ENCODE data around the gene MRC2.
"Not testable (repeated sequence)": the region's sequence is repeated elsewhere in the genome, so short reads cannot be mapped to it uniquely, and the experiment has no call there.

MRC2 gene, protein sequence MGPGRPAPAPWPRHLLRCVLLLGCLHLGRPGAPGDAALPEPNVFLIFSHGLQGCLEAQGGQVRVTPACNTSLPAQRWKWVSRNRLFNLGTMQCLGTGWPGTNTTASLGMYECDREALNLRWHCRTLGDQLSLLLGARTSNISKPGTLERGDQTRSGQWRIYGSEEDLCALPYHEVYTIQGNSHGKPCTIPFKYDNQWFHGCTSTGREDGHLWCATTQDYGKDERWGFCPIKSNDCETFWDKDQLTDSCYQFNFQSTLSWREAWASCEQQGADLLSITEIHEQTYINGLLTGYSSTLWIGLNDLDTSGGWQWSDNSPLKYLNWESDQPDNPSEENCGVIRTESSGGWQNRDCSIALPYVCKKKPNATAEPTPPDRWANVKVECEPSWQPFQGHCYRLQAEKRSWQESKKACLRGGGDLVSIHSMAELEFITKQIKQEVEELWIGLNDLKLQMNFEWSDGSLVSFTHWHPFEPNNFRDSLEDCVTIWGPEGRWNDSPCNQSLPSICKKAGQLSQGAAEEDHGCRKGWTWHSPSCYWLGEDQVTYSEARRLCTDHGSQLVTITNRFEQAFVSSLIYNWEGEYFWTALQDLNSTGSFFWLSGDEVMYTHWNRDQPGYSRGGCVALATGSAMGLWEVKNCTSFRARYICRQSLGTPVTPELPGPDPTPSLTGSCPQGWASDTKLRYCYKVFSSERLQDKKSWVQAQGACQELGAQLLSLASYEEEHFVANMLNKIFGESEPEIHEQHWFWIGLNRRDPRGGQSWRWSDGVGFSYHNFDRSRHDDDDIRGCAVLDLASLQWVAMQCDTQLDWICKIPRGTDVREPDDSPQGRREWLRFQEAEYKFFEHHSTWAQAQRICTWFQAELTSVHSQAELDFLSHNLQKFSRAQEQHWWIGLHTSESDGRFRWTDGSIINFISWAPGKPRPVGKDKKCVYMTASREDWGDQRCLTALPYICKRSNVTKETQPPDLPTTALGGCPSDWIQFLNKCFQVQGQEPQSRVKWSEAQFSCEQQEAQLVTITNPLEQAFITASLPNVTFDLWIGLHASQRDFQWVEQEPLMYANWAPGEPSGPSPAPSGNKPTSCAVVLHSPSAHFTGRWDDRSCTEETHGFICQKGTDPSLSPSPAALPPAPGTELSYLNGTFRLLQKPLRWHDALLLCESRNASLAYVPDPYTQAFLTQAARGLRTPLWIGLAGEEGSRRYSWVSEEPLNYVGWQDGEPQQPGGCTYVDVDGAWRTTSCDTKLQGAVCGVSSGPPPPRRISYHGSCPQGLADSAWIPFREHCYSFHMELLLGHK (N-terminal part only)

DNA sequence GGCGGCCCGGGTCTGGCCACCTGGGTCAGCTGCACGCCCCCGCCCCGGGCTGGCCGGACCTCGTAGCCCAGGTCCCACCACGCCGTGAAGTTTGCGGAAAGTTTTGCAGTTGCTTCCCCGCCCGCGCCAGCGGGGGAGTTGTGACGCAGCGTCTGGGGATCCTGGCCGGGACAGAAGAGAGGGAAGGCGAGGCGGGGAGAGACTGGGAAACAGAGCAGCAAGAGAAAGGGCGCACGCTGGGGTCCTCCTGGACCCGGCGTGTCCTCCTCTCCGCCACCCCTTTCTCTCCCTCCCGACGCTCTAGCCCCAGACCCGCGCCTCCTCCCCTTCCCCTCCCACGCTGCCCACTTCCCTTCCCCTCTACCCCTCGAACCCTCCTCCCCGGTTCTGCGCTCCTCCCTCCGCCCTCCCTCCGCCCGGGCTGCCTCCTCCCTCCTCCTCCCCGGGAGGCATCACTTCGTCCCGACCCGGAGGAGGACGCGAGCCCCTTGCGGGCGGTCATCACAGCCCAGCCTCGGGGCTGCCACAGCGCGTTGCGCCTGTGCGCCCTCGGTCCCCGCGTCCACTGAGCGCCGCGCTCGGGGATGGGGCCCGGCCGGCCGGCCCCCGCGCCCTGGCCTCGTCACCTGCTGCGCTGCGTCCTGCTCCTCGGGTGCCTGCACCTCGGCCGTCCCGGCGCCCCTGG, at the start of gene MRC2:
TSS of gene MRC2 (plus strand) at position 452 of the 685 bp plus-strand sequence. CDS start at position 585, 133 bp downstream.
- H2AFZ ChIP-seq (ENCODE audit: low read length, unreplicated experiment) = peak within 1 kb of the TSS; percentile 37
- peak within 1 kb of the TSS; percentile 78 for H3K27ac ChIP-seq (ENCODE audit: low read depth, low read length)
- H3K4me1 ChIP-seq (ENCODE audit: control insufficient read depth, insufficient read depth, low read length, unreplicated experiment) = peaks cover 30% of the 10 kb centered on the region
- H3K27me3 ChIP-seq (ENCODE audit: insufficient read depth, low read length) = no peaks in the 10 kb centered on the region
- H3K36me3 ChIP-seq (ENCODE audit: insufficient read depth, low read length) = no peaks in the 10 kb centered on the region
- H3K79me2 ChIP-seq (ENCODE audit: control insufficient read depth, insufficient read depth, low read length, unreplicated experiment) = peaks cover 49% of the 10 kb centered on the region
- peak within 1 kb of the TSS; percentile 99 for H3K4me3 ChIP-seq (ENCODE audit: low read depth, low read length)

DNA sequence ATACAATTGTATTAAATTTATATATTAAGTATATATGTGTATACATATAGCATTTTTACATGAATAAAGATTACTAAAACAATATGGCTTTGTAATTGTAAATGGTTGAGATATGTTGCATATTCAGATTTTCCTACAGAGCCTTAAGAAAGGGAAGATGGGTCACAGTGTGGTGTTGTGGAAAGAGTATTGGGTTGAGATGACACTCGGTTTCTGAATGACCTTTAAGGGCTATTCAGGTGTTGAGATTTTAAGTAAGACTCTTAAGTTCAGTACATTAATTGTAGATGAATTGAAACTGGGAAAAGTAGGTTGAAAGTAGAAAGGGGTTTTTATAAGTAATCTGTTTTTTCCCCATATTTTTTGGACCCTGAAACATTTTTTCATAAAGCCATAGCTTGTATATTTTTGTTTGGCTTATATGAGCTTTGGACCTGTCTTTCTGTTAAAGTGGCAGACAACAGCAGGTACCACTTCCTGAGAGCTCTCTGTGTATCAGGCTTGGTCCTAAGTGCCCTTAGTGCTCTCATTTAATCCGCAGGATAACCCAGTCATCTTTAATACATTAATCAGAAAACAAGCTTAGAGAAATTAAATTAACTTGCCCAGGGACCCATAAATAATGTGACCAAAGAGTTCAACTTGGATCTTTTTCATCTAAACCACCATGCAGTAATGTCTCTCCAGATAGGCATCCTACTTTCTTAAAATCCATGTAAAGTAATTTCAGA, 48.5 kb upstream of the MRC2 start:
- H3K27ac ChIP-seq (ENCODE audit: low read depth, low read length) = no peak overlapping the region
- H2AFZ ChIP-seq (ENCODE audit: low read length, unreplicated experiment) = no peak overlapping the region
- no peaks in the 10 kb centered on the region for H3K27me3 ChIP-seq (ENCODE audit: insufficient read depth, low read length)
- H3K4me1 ChIP-seq (ENCODE audit: control insufficient read depth, insufficient read depth, low read length, unreplicated experiment) = peaks cover 3% of the 10 kb centered on the region
- H3K36me3 ChIP-seq (ENCODE audit: insufficient read depth, low read length) = 0 out of 2 replicates have a peak, but pooled peaks cover 14% of the 10 kb centered on the region
- H3K79me2 ChIP-seq (ENCODE audit: control insufficient read depth, insufficient read depth, low read length, unreplicated experiment) = no peaks in the 10 kb centered on the region
- H3K4me3 ChIP-seq (ENCODE audit: low read depth, low read length) = no peak overlapping the region

DNA sequence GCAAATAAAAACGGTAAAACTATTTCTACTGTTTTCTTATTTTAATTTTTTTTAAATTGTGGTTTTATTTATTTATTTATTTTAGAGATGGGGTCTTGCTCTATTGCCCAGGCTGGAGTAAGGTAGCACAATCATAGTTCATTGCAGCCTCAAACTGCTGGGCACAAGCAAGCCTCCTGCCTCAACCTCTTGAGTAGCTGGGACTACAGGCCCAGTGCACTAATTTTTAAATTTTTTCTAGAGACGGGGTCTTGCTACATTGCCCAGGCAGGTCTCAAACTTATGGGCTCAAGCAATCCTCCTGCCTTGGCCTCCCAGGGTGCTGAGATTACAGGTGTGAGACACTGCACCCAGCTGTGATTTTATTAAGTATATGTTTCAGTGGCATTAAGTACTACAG, 46.5 kb upstream of the MRC2 start:
- no peak overlapping the region for H3K27ac ChIP-seq (ENCODE audit: low read depth, low read length)
- H3K79me2 ChIP-seq (ENCODE audit: control insufficient read depth, insufficient read depth, low read length, unreplicated experiment) = no peaks in the 10 kb centered on the region
- H3K4me3 ChIP-seq (ENCODE audit: low read depth, low read length) = no peak overlapping the region
- H3K27me3 ChIP-seq (ENCODE audit: insufficient read depth, low read length) = no peaks in the 10 kb centered on the region
- H2AFZ ChIP-seq (ENCODE audit: low read length, unreplicated experiment) = no peak overlapping the region
- peaks cover 17% of the 10 kb centered on the region; the same call in 1 of the 2 replicates for H3K36me3 ChIP-seq (ENCODE audit: insufficient read depth, low read length)
- no peaks in the 10 kb centered on the region for H3K4me1 ChIP-seq (ENCODE audit: control insufficient read depth, insufficient read depth, low read length, unreplicated experiment)

DNA sequence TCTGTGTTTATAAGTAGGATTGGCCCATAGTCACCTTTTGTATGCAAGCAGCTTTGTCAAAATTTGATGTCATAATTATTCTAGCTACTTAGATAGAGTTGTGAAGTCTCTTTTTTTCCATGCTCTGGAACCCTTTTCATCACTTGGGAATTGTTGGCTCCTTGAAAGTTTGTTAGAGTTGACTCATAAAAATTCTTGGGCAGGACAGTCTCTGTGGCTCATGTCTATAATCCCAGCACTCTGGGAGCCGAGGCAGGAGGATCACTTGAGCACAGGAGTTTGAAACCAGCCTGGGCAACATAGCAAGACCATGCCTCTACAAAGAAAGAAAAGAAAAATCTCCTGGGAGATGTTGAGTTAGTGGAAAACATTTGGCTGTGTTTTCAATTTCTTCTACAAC, 45.7 kb upstream of the MRC2 start:
- Histone ChIP-seq H3K27me3 (ENCODE audit: insufficient read depth, low read length) (no peaks in the 10 kb centered on the region), H3K4me3 (ENCODE audit: low read depth, low read length) (no peak overlapping the region), H3K4me1 (ENCODE audit: control insufficient read depth, insufficient read depth, low read length, unreplicated experiment) (no peaks in the 10 kb centered on the region), H2AFZ (ENCODE audit: low read length, unreplicated experiment) (no peak overlapping the region), H3K27ac (ENCODE audit: low read depth, low read length) (no peak overlapping the region), H3K36me3 (ENCODE audit: insufficient read depth, low read length) (peaks cover 20% of the 10 kb centered on the region), H3K79me2 (ENCODE audit: control insufficient read depth, insufficient read depth, low read length, unreplicated experiment) (no peaks in the 10 kb centered on the region)

DNA sequence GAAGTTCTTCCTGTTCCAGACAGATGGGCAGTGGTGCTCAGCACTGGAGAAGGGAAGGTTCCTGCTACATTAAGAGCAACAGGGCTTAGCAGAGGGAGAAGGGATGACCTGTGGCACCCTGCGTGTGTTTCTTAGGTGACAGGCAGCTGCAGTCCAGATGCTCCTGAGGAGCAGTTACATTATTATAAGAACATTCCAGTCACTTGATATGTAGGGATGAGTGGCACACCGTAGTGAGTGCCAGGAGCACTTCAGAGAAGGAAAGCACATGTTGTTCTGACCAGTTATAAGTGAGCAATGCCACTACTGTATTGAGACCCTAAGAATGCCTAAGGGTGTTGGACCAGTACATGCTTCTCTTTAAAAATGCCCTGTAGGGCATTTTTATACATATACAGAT, 39.9 kb upstream of the MRC2 start:
- Histone ChIP-seq H3K27me3 (ENCODE audit: insufficient read depth, low read length) (no peaks in the 10 kb centered on the region), H3K27ac (ENCODE audit: low read depth, low read length) (no peak overlapping the region), H3K4me1 (ENCODE audit: control insufficient read depth, insufficient read depth, low read length, unreplicated experiment) (peaks cover 7% of the 10 kb centered on the region), H3K4me3 (ENCODE audit: low read depth, low read length) (no peak overlapping the region), H3K79me2 (ENCODE audit: control insufficient read depth, insufficient read depth, low read length, unreplicated experiment) (peaks cover 8% of the 10 kb centered on the region), H2AFZ (ENCODE audit: low read length, unreplicated experiment) (no peak overlapping the region), H3K36me3 (ENCODE audit: insufficient read depth, low read length) (peaks cover 28% of the 10 kb centered on the region)

DNA sequence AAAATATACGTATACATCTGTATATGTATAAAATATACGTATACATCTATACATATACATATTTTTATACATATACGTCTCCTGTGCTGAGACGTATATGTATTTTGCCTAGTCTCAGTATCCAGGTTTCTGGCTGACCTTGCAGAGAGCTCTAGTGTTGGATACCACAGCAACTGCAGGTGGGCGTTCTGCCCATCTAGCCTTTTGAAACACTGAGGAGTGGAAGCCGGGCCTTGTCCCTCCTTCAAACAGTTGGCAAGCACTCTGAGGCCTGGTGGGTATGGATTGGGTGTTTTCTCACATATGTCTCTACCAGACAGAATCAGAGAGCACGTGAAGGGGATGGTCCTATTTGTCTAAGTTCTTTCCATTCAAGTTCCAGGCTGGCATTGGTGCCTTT, 39.4 kb upstream of the MRC2 start:
- no peak overlapping the region for H3K27ac ChIP-seq (ENCODE audit: low read depth, low read length)
- H2AFZ ChIP-seq (ENCODE audit: low read length, unreplicated experiment) = no peak overlapping the region
- H3K27me3 ChIP-seq (ENCODE audit: insufficient read depth, low read length) = no peaks in the 10 kb centered on the region
- peaks cover 8% of the 10 kb centered on the region for H3K79me2 ChIP-seq (ENCODE audit: control insufficient read depth, insufficient read depth, low read length, unreplicated experiment)
- no peak overlapping the region for H3K4me3 ChIP-seq (ENCODE audit: low read depth, low read length)
- H3K36me3 ChIP-seq (ENCODE audit: insufficient read depth, low read length) = peaks cover 24% of the 10 kb centered on the region
- peaks cover 7% of the 10 kb centered on the region for H3K4me1 ChIP-seq (ENCODE audit: control insufficient read depth, insufficient read depth, low read length, unreplicated experiment)

DNA sequence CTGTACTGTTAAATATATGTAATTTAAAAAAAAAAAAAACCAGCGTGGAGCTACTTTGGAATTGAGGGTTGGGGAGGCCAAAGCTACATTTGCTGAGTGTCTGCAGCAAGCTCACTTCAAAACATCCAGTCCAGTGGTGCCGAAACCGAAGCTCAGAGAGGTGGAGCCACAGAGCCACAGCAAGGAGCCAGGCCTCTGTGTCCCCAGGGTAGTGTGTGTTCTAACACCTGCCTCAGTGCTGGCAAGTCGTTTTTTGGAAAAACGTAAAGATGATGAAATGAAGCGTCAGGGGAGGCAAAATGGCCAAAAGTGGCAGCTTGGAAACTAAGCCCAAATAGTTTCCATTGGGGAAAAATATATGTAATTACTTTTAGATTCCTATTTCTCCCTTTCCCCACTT, 36.1 kb upstream of the MRC2 start:
- H3K4me1 ChIP-seq (ENCODE audit: control insufficient read depth, insufficient read depth, low read length, unreplicated experiment) = peaks cover 7% of the 10 kb centered on the region
- H3K27ac ChIP-seq (ENCODE audit: low read depth, low read length) = no peak overlapping the region
- peaks cover 8% of the 10 kb centered on the region for H3K79me2 ChIP-seq (ENCODE audit: control insufficient read depth, insufficient read depth, low read length, unreplicated experiment)
- no peak overlapping the region for H3K4me3 ChIP-seq (ENCODE audit: low read depth, low read length)
- H2AFZ ChIP-seq (ENCODE audit: low read length, unreplicated experiment) = no peak overlapping the region
- peaks cover 31% of the 10 kb centered on the region for H3K36me3 ChIP-seq (ENCODE audit: insufficient read depth, low read length)
- no peaks in the 10 kb centered on the region for H3K27me3 ChIP-seq (ENCODE audit: insufficient read depth, low read length)

DNA sequence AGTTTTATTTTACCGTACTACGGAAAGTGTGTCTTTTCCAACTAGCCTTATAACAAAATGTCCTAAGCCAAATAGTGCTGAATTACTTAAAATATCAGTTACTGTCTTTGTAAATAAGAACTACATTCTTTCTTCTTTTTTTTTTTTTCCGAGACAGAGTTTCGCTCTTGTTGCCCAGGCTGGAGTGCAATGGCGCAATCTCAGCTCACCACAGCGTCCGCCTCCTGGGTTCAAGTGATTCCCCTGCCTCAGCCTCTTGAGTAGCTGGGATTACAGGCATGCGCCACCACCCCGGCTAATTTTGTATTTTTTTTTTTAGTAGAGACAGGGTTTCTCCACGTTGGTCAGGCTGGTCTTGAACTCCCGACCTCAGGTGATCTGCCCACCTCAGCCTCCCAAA, 35.6 kb upstream of the MRC2 start:
- H3K4me1 ChIP-seq (ENCODE audit: control insufficient read depth, insufficient read depth, low read length, unreplicated experiment); H2AFZ ChIP-seq (ENCODE audit: low read length, unreplicated experiment); H3K4me3 ChIP-seq (ENCODE audit: low read depth, low read length); H3K79me2 ChIP-seq (ENCODE audit: control insufficient read depth, insufficient read depth, low read length, unreplicated experiment); H3K27me3 ChIP-seq (ENCODE audit: insufficient read depth, low read length); H3K27ac ChIP-seq (ENCODE audit: low read depth, low read length): not testable (repeated sequence)
- peaks cover 36% of the 10 kb centered on the region for H3K36me3 ChIP-seq (ENCODE audit: insufficient read depth, low read length)

DNA sequence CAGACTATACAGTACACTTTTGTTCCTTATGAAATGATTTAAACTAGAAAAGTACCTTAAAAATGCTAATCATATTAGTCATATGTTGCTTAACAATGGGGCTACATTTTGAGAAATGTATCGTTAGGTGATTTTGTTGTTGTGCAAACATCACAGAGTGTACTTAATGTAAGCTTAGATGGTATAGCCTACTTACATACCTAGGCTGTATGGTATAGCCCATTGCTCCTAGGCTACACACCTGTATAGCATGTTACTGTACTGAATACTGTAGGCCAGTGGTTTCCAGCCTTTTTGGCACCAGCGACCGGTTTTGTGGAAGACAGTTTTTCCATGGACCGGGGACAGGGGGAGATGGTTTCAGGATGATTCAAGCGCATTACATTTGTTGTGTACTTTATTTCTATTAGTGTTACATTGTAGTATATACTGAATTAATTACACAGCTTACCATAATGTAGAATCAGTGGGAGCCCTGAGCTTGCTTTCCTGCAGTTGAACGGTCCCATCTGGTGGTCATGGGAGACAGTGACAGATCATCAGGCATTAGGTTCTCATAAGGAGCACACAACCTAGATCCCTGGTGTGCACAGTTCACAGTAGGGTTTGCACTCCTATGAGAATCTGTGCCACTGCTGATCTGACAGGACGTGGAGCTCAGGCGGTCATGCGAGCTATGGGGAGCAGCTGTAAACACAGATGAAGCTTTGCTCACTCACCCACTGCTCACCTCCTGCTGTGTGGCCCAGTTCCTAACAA, 35.0 kb upstream of the MRC2 start:
- Histone ChIP-seq H3K36me3 (ENCODE audit: insufficient read depth, low read length) (peaks cover 40% of the 10 kb centered on the region), H3K79me2 (ENCODE audit: control insufficient read depth, insufficient read depth, low read length, unreplicated experiment) (peaks cover 8% of the 10 kb centered on the region), H3K27me3 (ENCODE audit: insufficient read depth, low read length) (no peaks in the 10 kb centered on the region), H3K27ac (ENCODE audit: low read depth, low read length) (no peak overlapping the region), H3K4me3 (ENCODE audit: low read depth, low read length) (no peak overlapping the region), H2AFZ (ENCODE audit: low read length, unreplicated experiment) (no peak overlapping the region), H3K4me1 (ENCODE audit: control insufficient read depth, insufficient read depth, low read length, unreplicated experiment) (peaks cover 7% of the 10 kb centered on the region)

Data from ACC112 (cell line).